ENCODE data around the gene EPB41L3.

Gene EPB41L3

DNA sequence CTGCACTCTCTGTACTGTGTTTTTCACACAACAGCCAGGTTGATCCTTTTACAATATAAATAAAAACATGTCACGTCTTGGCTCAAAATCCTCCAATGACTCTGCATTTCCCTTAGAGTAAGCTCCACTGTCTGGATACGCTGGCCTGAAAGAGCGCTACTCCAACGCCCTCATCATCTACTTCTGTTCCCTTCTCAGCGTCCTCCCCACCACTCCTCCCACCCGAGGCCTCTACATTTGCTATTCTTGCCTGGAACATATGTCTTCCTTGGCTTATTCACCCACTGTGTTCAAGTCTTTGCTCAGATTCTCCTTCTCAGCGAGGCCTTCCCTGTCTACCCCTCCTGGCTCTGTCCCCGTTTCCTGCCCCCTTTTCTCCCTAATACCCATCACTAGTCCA is 37.6 kb downstream of the EPB41L3 start (continued):
- TF ChIP-seq ZNF560 (tag by site-specific recombination; IDR thresholded peaks at IDR 0.05; ENCODE audit: borderline replicate concordance) (no peak), ZNF571 (tag by site-specific recombination; IDR thresholded peaks at IDR 0.05) (no peak), ZNF114 (tag by site-specific recombination; IDR thresholded peaks at IDR 0.05) (no peak), ZNF37A (tag by site-specific recombination; IDR thresholded peaks at IDR 0.05) (no peak), ZNF335 (tag by site-specific recombination; conservative IDR thresholded peaks at IDR 0.05) (no peak), ZNF214 (tag by site-specific recombination; IDR thresholded peaks at IDR 0.05; ENCODE audit: borderline replicate concordance) (no peak), ZNF670 (tag by site-specific recombination; IDR thresholded peaks at IDR 0.05; ENCODE audit: low read depth) (no peak), ZFP3 (tag by site-specific recombination; IDR thresholded peaks at IDR 0.05; ENCODE audit: low read depth) (no peak), ZNF274 (IDR thresholded peaks at IDR 0.05; ENCODE audit: low read length) (no peak), ZNF274 (tag by site-specific recombination; IDR thresholded peaks at IDR 0.05; ENCODE audit: borderline replicate concordance) (no peak)

- CTCF ChIA-PET = no interaction called here
- Histone ChIP-seq H3K36me3 (ENCODE audit: control insufficient read depth in 2 of 2, insufficient read depth in 1 of 2, low read length in 2 of 2) (no peaks in the 10 kb centered on the region), H3K4me1 (ENCODE audit: control insufficient read depth, insufficient read depth, low read length) (peaks cover 6% of the 10 kb centered on the region), H3K27ac (ENCODE audit: extremely low read depth, low read depth, low read length) (no peak overlapping the region), H3K4me3 (ENCODE audit: low read depth, low read length) (no peak overlapping the region), H3K9me3 (ENCODE audit: control insufficient read depth, insufficient read depth, low read depth, low read length) (no peaks in the 10 kb centered on the region)
- TF ChIP-seq ZNF433 (tag by site-specific recombination; IDR thresholded peaks at IDR 0.05; ENCODE audit: low read depth) = no peak
- no peak for TF ChIP-seq ZSCAN4 (tag by site-specific recombination; IDR thresholded peaks at IDR 0.05)
- POLR2A ChIA-PET = no interaction called here
Measured at GRCh38 chr18:5503740-5504139, 40.1 kb downstream of the EPB41L3 start.

GRCh38 chr18:5500158-5500939 is 43.4 kb downstream of the EPB41L3 start:
- CTCF ChIA-PET = no interaction called here
- TF ChIP-seq, protein P1, sequence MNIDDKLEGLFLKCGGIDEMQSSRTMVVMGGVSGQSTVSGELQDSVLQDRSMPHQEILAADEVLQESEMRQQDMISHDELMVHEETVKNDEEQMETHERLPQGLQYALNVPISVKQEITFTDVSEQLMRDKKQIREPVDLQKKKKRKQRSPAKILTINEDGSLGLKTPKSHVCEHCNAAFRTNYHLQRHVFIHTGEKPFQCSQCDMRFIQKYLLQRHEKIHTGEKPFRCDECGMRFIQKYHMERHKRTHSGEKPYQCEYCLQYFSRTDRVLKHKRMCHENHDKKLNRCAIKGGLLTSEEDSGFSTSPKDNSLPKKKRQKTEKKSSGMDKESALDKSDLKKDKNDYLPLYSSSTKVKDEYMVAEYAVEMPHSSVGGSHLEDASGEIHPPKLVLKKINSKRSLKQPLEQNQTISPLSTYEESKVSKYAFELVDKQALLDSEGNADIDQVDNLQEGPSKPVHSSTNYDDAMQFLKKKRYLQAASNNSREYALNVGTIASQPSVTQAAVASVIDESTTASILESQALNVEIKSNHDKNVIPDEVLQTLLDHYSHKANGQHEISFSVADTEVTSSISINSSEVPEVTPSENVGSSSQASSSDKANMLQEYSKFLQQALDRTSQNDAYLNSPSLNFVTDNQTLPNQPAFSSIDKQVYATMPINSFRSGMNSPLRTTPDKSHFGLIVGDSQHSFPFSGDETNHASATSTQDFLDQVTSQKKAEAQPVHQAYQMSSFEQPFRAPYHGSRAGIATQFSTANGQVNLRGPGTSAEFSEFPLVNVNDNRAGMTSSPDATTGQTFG (tag by site-specific recombination; IDR thresholded peaks at IDR 0.05; ENCODE audit: borderline replicate concordance) = no peak
- TF ChIP-seq, protein P2, sequence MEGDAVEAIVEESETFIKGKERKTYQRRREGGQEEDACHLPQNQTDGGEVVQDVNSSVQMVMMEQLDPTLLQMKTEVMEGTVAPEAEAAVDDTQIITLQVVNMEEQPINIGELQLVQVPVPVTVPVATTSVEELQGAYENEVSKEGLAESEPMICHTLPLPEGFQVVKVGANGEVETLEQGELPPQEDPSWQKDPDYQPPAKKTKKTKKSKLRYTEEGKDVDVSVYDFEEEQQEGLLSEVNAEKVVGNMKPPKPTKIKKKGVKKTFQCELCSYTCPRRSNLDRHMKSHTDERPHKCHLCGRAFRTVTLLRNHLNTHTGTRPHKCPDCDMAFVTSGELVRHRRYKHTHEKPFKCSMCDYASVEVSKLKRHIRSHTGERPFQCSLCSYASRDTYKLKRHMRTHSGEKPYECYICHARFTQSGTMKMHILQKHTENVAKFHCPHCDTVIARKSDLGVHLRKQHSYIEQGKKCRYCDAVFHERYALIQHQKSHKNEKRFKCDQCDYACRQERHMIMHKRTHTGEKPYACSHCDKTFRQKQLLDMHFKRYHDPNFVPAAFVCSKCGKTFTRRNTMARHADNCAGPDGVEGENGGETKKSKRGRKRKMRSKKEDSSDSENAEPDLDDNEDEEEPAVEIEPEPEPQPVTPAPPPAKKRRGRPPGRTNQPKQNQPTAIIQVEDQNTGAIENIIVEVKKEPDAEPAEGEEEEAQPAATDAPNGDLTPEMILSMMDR (tag by site-specific recombination; IDR thresholded peaks at IDR 0.05) = no peak
- TF ChIP-seq REPIN1 (tag by site-specific recombination; IDR thresholded peaks at IDR 0.05; ENCODE audit: low read depth) = no peak
- TF ChIP-seq, protein P3, sequence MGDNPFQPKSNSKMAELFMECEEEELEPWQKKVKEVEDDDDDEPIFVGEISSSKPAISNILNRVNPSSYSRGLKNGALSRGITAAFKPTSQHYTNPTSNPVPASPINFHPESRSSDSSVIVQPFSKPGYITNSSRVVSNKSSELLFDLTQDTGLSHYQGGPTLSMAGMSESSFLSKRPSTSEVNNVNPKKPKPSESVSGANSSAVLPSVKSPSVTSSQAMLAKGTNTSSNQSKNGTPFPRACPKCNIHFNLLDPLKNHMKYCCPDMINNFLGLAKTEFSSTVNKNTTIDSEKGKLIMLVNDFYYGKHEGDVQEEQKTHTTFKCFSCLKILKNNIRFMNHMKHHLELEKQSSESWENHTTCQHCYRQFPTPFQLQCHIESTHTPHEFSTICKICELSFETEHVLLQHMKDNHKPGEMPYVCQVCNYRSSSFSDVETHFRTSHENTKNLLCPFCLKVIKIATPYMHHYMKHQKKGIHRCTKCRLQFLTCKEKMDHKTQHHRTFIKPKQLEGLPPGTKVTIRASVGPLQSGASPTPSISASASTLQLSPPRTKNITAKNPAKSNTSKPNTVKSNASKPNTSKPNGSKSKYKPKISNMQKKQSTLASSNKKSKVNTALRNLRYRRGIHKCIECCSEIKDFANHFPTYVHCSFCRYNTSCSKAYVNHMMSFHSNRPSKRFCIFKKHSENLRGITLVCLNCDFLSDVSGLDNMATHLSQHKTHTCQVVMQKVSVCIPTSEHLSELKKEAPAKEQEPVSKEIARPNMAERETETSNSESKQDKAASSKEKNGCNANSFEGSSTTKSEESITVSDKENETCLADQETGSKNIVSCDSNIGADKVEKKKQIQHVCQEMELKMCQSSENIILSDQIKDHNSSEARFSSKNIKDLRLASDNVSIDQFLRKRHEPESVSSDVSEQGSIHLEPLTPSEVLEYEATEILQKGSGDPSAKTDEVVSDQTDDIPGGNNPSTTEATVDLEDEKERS (tag by site-specific recombination; IDR thresholded peaks at IDR 0.05) = no peak
- no peak for TF ChIP-seq TCF7L2 (IDR thresholded peaks at IDR 0.05; ENCODE audit: borderline replicate concordance, low read depth, low read length)
- no peak for TF ChIP-seq TRIM28 (IDR thresholded peaks at IDR 0.05; ENCODE audit: borderline replicate concordance, low read length)
- TF ChIP-seq ZNF248 (tag by site-specific recombination; IDR thresholded peaks at IDR 0.05) = no peak
- no peak for TF ChIP-seq ZBTB7A (tag by site-specific recombination; IDR thresholded peaks at IDR 0.05; ENCODE audit: low read depth)
- no peak for TF ChIP-seq ZNF596 (tag by site-specific recombination; IDR thresholded peaks at IDR 0.05)
- TF ChIP-seq, protein P4, sequence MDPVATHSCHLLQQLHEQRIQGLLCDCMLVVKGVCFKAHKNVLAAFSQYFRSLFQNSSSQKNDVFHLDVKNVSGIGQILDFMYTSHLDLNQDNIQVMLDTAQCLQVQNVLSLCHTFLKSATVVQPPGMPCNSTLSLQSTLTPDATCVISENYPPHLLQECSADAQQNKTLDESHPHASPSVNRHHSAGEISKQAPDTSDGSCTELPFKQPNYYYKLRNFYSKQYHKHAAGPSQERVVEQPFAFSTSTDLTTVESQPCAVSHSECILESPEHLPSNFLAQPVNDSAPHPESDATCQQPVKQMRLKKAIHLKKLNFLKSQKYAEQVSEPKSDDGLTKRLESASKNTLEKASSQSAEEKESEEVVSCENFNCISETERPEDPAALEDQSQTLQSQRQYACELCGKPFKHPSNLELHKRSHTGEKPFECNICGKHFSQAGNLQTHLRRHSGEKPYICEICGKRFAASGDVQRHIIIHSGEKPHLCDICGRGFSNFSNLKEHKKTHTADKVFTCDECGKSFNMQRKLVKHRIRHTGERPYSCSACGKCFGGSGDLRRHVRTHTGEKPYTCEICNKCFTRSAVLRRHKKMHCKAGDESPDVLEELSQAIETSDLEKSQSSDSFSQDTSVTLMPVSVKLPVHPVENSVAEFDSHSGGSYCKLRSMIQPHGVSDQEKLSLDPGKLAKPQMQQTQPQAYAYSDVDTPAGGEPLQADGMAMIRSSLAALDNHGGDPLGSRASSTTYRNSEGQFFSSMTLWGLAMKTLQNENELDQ (tag by site-specific recombination; IDR thresholded peaks at IDR 0.05; ENCODE audit: low read depth) = no peak
- TF ChIP-seq ZNF670 (tag by site-specific recombination; IDR thresholded peaks at IDR 0.05; ENCODE audit: low read depth) = no peak

More at GRCh38 chr18:5500158-5500939, 43.4 kb downstream of the EPB41L3 start:
- H3K4me3 ChIP-seq (ENCODE audit: low read depth, low read length) = no peak overlapping the region
- no peak overlapping the region for H3K27ac ChIP-seq (ENCODE audit: extremely low read depth, low read depth, low read length)
- H3K9me3 ChIP-seq (ENCODE audit: control insufficient read depth, insufficient read depth, low read depth, low read length) = no peaks in the 10 kb centered on the region
- peaks cover 6% of the 10 kb centered on the region; the same call in 1 of the 2 replicates for H3K4me1 ChIP-seq (ENCODE audit: control insufficient read depth, insufficient read depth, low read length)
- H3K36me3 ChIP-seq (ENCODE audit: control insufficient read depth in 2 of 2, insufficient read depth in 1 of 2, low read length in 2 of 2) = no peaks in the 10 kb centered on the region
- POLR2A ChIA-PET = no interaction called here
